NCI-H2227 (cell line): ENCODE data around the gene DHRS7C.
A peak's percentile ranks its signal among the peaks of the same experiment; 100 is the strongest.

Experiments
- DNase-seq: peaks from one replicate; lab custom pipeline; 2025; ENCODE audit not compliant: unreplicated experiment; lab: John Stamatoyannopoulos, UW

DHRS7C gene

GRCh38 chr17:9767432-9767991 is 23.9 kb downstream of the DHRS7C start:
- no peak for DNase-seq

- DNase-seq = no peak
Measured at GRCh38 chr17:9766970-9767369, 24.4 kb downstream of the DHRS7C start.

DNA sequence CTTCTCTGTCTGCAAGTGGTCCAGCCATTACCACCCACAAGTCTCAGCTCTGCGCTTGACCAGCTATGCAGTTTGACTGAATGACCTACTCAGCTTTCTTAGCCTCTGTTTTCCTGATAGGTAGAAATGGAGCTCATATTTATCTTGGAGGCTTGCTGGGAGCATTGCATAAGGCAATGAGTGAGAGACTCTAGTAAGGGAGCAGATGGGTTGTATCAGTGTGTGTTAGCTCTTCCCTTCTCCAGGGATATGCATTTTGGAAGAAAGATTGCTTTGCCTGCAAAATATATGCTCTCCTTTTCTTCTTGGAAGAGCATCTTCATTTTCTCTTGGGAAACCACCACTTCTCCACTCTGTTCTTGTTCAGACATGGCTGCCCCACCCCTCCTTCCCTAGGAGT is 26.1 kb downstream of the DHRS7C start:
- no peak for DNase-seq

DNA sequence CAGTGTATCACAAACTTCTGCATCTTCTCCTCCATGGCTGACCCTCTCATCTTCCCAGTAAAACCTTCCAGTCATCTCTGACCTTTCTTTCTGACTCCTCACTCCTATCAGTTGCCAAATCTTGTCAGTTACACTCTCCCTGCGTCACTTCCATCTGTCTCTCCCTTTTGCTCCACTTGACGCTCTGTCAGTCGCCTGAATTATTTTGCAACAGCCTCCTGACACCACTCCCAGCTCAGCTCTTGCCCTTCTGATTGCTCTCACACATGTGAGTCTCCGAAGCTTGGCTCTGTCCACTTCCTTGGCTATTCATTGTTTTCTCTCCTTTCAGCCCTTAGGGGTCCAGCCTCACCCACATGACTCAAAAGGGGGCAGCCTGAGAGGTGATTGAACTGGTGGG is 27.7 kb downstream of the DHRS7C start:
- no peak for DNase-seq

DNA sequence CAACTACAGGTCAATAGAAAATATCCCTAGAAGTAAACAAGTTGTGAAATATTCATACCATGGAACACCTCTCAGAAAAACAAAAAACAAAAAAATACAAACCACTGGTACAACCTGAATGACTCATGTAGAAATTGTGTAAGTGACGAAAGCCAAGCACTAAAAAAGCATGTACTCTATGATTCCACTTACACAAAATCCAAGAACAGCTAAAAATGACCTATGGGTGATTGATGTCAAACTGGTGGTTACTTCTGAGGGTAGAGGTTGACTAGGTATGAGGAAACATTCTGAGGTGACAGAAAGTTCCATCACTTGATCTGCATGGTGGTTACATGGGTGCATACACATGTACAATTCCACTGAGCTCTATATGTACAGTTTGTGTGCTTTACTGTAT is 31.1 kb downstream of the DHRS7C start:
- DNase-seq = no peak

DNA sequence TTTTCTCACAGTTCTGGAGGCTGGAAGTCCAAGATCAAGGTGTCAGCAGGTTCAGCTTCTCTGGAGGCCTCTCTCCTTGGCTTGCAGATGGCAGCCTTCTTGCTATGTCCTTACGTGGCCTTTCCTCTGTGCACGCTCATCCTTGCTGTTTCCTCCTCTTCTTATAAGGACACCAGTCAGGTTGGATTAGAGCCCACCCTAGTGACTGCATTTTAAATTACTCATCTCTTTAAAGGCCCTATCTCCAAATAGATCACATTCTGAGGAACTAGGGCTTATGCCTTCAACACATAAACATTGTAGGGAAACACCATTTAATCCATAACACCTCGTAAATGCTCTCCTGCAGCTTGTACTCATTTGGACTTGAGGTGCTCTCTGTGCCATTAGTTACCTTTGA is 36.3 kb downstream of the DHRS7C start:
- DNase-seq = no peak

GRCh38 chr17:9750524-9750923 is 40.9 kb downstream of the DHRS7C start:
- DNase-seq = no peak

- DNase-seq = no peak
Measured at GRCh38 chr17:9729735-9730420, 61.5 kb downstream of the DHRS7C start.

GRCh38 chr17:9729034-9729650 is 62.2 kb downstream of the DHRS7C start:
- peak; percentile 25 for DNase-seq

DNA sequence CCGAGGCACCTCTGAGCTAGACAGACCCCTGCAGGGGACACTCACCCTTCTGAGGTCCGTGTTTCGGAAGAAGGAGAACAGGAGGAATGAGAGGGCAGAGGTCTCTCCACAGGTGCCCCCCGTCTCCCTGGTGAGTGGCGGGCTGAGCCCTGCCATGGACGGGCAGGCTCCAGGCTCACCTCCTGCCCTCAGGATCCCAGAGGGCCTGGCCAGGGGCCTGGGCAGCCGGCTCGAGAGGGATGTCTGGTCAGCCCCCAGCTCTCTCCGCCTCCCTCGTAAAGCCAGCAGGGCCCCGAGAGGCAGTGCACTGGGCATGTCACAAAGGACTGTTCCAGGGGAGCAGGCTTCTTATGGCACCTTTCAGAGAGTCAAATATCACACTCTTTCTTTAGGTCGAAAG is 62.8 kb downstream of the DHRS7C start:
- no peak for DNase-seq

DNA sequence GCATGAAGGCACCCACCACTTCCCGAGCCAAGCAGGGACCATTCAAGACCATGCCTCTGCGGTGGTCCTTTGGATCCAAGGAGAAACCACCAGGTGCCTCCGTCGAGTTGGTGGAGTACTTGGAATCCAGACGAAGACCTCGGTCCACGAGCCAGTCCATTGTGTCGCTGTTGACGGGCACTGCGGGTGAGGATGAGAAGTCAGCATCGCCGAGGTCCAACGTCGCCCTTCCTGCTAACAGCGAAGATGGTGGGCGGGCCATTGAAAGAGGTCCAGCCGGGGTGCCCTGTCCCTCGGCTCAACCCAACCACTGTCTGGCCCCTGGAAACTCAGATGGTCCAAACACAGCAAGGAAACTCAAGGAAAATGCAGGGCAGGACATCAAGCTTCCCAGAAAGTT is 63.4 kb downstream of the DHRS7C start:
- no peak for DNase-seq

- DNase-seq = no peak
Measured at GRCh38 chr17:9726291-9726690, 65.1 kb downstream of the DHRS7C start.

GRCh38 chr17:9725575-9725974 is 65.8 kb downstream of the DHRS7C start:
- DNase-seq = no peak
